B cell (primary cell): ENCODE results near the gene DUSP5.

Experiments used
- EZH2 ChIP-seq: IDR thresholded peaks from 2 replicates; pipeline ENCODE4 v1.6.1; 2012; ENCODE audit warnings: borderline replicate concordance, low read depth, mild to moderate bottlenecking, moderate library complexity, low read length; ENCODE audit not compliant: insufficient read depth, poor library complexity, severe bottlenecking
- TF ChIP-seq, protein P1 (sequence below): fragments of 200-600 bp; IDR thresholded peaks from one replicate; pipeline ENCODE4 v1.8.0; 2022; ENCODE audit warnings: antibody characterized with exemption, mild to moderate bottlenecking

DNA sequence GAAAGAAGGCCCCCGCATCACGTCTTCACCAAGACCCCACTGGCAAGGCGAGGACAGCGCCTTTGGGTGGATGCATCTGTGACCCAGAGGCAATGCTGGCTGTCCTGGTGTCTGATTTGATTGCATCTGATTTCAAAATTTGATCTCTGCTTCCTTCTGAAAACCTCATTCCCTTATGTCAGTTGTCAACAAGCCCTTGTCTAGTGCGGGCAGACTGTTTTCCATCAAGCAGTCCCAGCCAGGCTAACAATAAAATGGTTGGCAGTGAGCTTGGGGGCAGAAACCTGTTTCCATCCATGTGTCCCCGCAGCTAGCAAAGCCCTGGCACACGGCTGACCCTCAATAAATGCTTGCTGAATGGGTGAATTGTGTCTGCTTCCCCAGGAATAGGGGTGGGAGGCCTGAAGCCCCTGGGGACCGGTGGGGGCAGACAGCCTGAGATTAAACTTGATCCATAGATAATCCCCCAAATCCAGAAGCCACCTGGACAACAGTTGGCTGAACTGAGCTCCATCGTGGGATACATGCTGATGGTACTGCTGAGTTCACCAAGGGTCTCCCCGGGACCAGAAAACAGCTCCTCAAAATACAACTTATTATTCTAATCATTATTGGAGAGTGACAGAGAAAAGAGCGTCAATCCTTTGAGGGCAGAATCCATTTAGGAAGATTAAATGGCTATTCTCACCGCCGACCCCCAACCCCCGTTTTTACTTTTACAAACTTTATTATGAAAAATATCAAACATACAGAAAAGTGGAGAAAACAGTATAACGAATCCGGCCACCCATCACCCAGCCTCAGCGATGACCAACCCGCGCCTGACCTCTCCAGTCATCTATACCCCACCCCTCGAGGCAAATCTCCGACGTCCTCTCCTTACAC lies 912 bp upstream of the DUSP5 start:
- TF ChIP-seq EZH2 = no peak
- TF ChIP-seq, protein P1, sequence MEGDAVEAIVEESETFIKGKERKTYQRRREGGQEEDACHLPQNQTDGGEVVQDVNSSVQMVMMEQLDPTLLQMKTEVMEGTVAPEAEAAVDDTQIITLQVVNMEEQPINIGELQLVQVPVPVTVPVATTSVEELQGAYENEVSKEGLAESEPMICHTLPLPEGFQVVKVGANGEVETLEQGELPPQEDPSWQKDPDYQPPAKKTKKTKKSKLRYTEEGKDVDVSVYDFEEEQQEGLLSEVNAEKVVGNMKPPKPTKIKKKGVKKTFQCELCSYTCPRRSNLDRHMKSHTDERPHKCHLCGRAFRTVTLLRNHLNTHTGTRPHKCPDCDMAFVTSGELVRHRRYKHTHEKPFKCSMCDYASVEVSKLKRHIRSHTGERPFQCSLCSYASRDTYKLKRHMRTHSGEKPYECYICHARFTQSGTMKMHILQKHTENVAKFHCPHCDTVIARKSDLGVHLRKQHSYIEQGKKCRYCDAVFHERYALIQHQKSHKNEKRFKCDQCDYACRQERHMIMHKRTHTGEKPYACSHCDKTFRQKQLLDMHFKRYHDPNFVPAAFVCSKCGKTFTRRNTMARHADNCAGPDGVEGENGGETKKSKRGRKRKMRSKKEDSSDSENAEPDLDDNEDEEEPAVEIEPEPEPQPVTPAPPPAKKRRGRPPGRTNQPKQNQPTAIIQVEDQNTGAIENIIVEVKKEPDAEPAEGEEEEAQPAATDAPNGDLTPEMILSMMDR = no peak
